Adrenal gland (tissue), 12 donors: ENCODE results near the gene CCDC177. TPM values are rescaled to one million over a fixed set of nuclear protein-coding genes. Genes with fewer than 3 reads are reported as not detected.

Source experiments
- DNase-seq, 7 donors: peaks; one replicate each; pipeline ENCODE4 v3.0.0-alpha.2; 2019 to 2020
- H3K27ac ChIP-seq, 5 donors: fragments of 200-600 bp; sonication (generic) in 4 of 5; 1 replicate in 3 of 5; 2 replicates in 2 of 5; pipeline versions ENCODE4 v1.5.1 to v1.8.0; 2016 to 2020; ENCODE audit warnings: mild to moderate bottlenecking in 1 of 5
- H3K27me3 ChIP-seq: fragments of 200-600 bp; 2 replicates; pipeline ENCODE4 v1.8.0; 2021
- H3K36me3 ChIP-seq, 2 donors: fragments of 200-600 bp; replicated peaks in 1 of 2; 1 replicate in 1 of 2; 2 replicates in 1 of 2; pipeline versions ENCODE4 v1.5.1 to v1.8.0; 2018 to 2022
- H3K4me1 ChIP-seq, 2 donors: fragments of 200-600 bp; replicated peaks in 1 of 2; 1 replicate in 1 of 2; 2 replicates in 1 of 2; pipeline versions ENCODE4 v1.5.1 to v1.8.0; 2018 to 2021
- H3K4me3 ChIP-seq, 4 donors: fragments of 200-600 bp; sonication (generic) in 3 of 4; one replicate each; pipeline ENCODE4 v1.5.1; 2016 to 2018
- H3K9me3 ChIP-seq, 3 donors: fragments of 200-600 bp; sonication (generic) in 1 of 3; replicated peaks in 1 of 3; 1 replicate in 2 of 3; 2 replicates in 1 of 3; pipeline versions ENCODE4 v1.5.1 to v1.8.0; 2016 to 2021
- CTCF ChIP-seq, 6 experiments: fragments of 450-650 bp in 4 of 6; fragments of 200-600 bp in 2 of 6; sonication (generic) in 1 of 6; IDR thresholded peaks; 1 replicate in 5 of 6; 2 replicates in 1 of 6; pipeline versions ENCODE4 v1.5.1 to v1.8.0; 2016 to 2021; ENCODE audit warnings: antibody characterized with exemption in 6 of 6, mild to moderate bottlenecking in 2 of 6, moderate library complexity in 1 of 6
- POLR2A ChIP-seq, 2 donors: fragments of 450-650 bp; IDR thresholded peaks; one replicate each; pipeline ENCODE4 v1.6.1; 2017; ENCODE audit warnings: antibody characterized with exemption in 2 of 2, mild to moderate bottlenecking in 2 of 2, moderate library complexity in 1 of 2
- WGBS, 4 donors: extraction: QIAGEN DNeasy Blood & Tissue Kit in 2 of 4; methylation state at CpG; one replicate each; pipeline versions ENCODE4 v1.1.5 to v1.1.7; 2013 to 2017; 5-methylcytosine and 5-hydroxymethylcytosine counted together
- intact Hi-C, 2 donors: fragments of 100-400 bp; cut with DNase I; formaldehyde crosslinking; loops; one replicate each; pipeline versions ENCODE4 v1.14.1 to v1.15.0; 2022 to 2023
- polyA plus RNA-seq, 3 donors: library from polyadenylated mRNA; stranded (reverse); fragments of 200-250 nt in 2 of 3; fragments of 350-450 nt in 1 of 3; fragmentation: Illumina TruSeq in 1 of 3; extraction: RNeasy Lipid Tissue Mini Kit (QIAGEN cat#74804) in 1 of 3; gene quantifications; one replicate each; pipeline ENCODE4 v1.2.3, GENCODE V29; 2013 to 2014
- total RNA-seq, 9 donors: library from RNA; depleted of rRNA in 4 of 9; stranded (reverse); fragments of >200 nt in 4 of 9; fragments of 120-200 nt in 1 of 9; fragmentation: NEBNext Ultra II Directional in 1 of 9; extraction: Animal tissue kit (Norgen Biotek cat#: 25700) in 1 of 9; gene quantifications; one replicate each; pipeline versions ENCODE4 v1.1.0 to v1.2.4, GENCODE V29; 2013 to 2023
- donor health status: healthy with polysubstance abuse.
- donor health status: Bipolar disorder and iron deficiency.
- donor health status: DM: yes; HTN: yes; CAD: no.
- donor health status: DM: no; HTN: no; CAD: no.
- donor health status: DM: no; HTN: no; CAD: no.
- donor health status: DM: yes; HTN: yes; CAD: no.

CCDC177 gene
- total and polyA plus RNA-seq, 12 donors = 0.04 to 0.61 (median 0.30) TPM; not detected in 3

GRCh38 chr14:69619012-69619411, 44.3 kb upstream of the CCDC177 start:
- no peaks in the 10 kb centered on the region for H3K36me3 ChIP-seq
- H3K27ac ChIP-seq = peak overlapping the region in 3 of 5 donors; percentile 39 to 97 (median 59)
- no peak overlapping the region for H3K4me3 ChIP-seq
- H3K9me3 ChIP-seq = no peaks in the 10 kb centered on the region
- H3K4me1 ChIP-seq = peaks cover 52 to 100% of the 10 kb centered on the region in 2 donors
- H3K27me3 ChIP-seq = no peaks in the 10 kb centered on the region
- intact Hi-C loops = no loop called here
- TF ChIP-seq POLR2A (IDR thresholded peaks at IDR 0.05) = no peak
- TF ChIP-seq CTCF (IDR thresholded peaks at IDR 0.05) = no peak
- WGBS, 4 donors = 28 to 41% (median 35%) methylated on average over 4 of the region's 4 CpGs
- peak in 6 of 7 donors; percentile 41 to 66 (median 58) for DNase-seq

- H3K4me1 ChIP-seq = peaks cover 62 to 100% of the 10 kb centered on the region in 2 donors
- intact Hi-C loops = no loop called here
- H3K9me3 ChIP-seq = no peaks in the 10 kb centered on the region
Measured at GRCh38 chr14:69617796-69618195, 43.1 kb upstream of the CCDC177 start.

GRCh38 chr14:69616408-69616773, 41.7 kb upstream of the CCDC177 start:
- H3K4me3 ChIP-seq = peak overlapping the region in 1 of 4 donors; percentile 41
- H3K27me3 ChIP-seq = no peaks in the 10 kb centered on the region
- WGBS, 4 donors = 41 to 55% (median 43%) methylated on average over 1 of the region's 1 CpG
- H3K27ac ChIP-seq = peak overlapping the region; percentile 82 to 100 (median 89)
- peaks cover 59 to 89% of the 10 kb centered on the region in 2 donors for H3K4me1 ChIP-seq
- intact Hi-C loops = no loop called here
- H3K9me3 ChIP-seq = no peaks in the 10 kb centered on the region
- no peak for DNase-seq
- TF ChIP-seq POLR2A (IDR thresholded peaks at IDR 0.05) = no peak
- no peak for TF ChIP-seq CTCF (IDR thresholded peaks at IDR 0.05)
- no peaks in the 10 kb centered on the region for H3K36me3 ChIP-seq

More at GRCh38 chr14:69617796-69618195, 43.1 kb upstream of the CCDC177 start:
- WGBS, 4 donors = 49 to 83% (median 65%) methylated on average over 1 of the region's 1 CpG
- Histone ChIP-seq H3K27ac (peak overlapping the region in 4 of 5 donors; percentile 10 to 97 (median 54)), H3K27me3 (no peaks in the 10 kb centered on the region), H3K4me3 (no peak overlapping the region), H3K36me3 (no peaks in the 10 kb centered on the region)
- no peak for DNase-seq
- TF ChIP-seq CTCF (IDR thresholded peaks at IDR 0.05) (no peak), POLR2A (IDR thresholded peaks at IDR 0.05) (no peak)

- H3K9me3 ChIP-seq = no peaks in the 10 kb centered on the region
- no peaks in the 10 kb centered on the region for H3K27me3 ChIP-seq
- WGBS, 4 donors = 5 to 8% (median 6%) methylated on average over 9 of the region's 9 CpGs
- H3K4me3 ChIP-seq = peak overlapping the region in 1 of 4 donors; percentile 41
- peak; percentile 69 to 91 (median 83) for DNase-seq
- H3K27ac ChIP-seq = peak overlapping the region; percentile 82 to 100 (median 89)
- intact Hi-C loops = no loop called here
- H3K36me3 ChIP-seq = no peaks in the 10 kb centered on the region
- H3K4me1 ChIP-seq = peaks cover 58 to 85% of the 10 kb centered on the region in 2 donors
- TF ChIP-seq POLR2A (IDR thresholded peaks at IDR 0.05) = peak in 1 of 2 donors; percentile 65
- peak in 4 of 6 experiments; percentile 19 to 56 (median 38) for TF ChIP-seq CTCF (IDR thresholded peaks at IDR 0.05)
Measured at GRCh38 chr14:69615496-69616407, 41.1 kb upstream of the CCDC177 start.
